Esophagus muscularis mucosa (tissue), 3 donors: ENCODE data around the gene AFAP1.

Experiments
- POLR2AphosphoS5 ChIP-seq, 2 donors: sonication (generic); formaldehyde crosslinking; IDR thresholded peaks; one replicate each; pipeline ENCODE4 v1.6.1; 2017; ENCODE audit warnings: antibody characterized with exemption in 2 of 2
- TF ChIP-seq, protein P1 (sequence below), 3 experiments: fragments of 200-600 bp in 2 of 3; fragments of 450-650 bp in 1 of 3; sonication (generic) in 2 of 3; IDR thresholded peaks; one replicate each; pipeline ENCODE4 v1.5.1; 2017 to 2019; ENCODE audit warnings: antibody characterized with exemption in 3 of 3, mild to moderate bottlenecking in 2 of 3, moderate library complexity in 1 of 3

DNA sequence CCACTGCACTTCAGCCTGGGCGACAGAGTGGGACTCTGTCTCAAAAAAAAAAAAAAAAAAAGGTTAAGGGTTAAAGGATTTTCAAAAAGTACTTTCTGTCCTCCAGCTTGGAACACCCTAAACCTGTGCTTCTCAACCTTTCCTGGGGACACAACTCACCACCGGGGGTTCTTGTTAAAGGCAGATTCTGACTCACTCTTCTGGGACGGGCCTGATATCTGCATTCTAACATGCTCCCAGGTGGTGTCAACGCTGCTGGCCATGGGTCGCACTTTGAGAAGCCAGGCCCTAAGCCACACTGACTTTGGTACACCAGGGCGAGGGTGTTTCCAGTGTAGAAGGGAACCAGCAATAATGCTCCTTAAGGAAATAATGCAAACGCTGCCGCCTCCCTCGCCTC is 46.1 kb downstream of the AFAP1 start:
- TF ChIP-seq, protein P1, sequence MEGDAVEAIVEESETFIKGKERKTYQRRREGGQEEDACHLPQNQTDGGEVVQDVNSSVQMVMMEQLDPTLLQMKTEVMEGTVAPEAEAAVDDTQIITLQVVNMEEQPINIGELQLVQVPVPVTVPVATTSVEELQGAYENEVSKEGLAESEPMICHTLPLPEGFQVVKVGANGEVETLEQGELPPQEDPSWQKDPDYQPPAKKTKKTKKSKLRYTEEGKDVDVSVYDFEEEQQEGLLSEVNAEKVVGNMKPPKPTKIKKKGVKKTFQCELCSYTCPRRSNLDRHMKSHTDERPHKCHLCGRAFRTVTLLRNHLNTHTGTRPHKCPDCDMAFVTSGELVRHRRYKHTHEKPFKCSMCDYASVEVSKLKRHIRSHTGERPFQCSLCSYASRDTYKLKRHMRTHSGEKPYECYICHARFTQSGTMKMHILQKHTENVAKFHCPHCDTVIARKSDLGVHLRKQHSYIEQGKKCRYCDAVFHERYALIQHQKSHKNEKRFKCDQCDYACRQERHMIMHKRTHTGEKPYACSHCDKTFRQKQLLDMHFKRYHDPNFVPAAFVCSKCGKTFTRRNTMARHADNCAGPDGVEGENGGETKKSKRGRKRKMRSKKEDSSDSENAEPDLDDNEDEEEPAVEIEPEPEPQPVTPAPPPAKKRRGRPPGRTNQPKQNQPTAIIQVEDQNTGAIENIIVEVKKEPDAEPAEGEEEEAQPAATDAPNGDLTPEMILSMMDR (IDR thresholded peaks at IDR 0.05): no peak
- TF ChIP-seq POLR2AphosphoS5 (IDR thresholded peaks at IDR 0.05): no peak
